ENCODE results near the gene ZNF26.

The ZNF26 gene

GRCh38 chr12:132965796-132966195 lies 20.4 kb upstream of the ZNF26 start:
- Histone ChIP-seq H3K4me3 (ENCODE audit: low read length) (no peak overlapping the region), H2AFZ (ENCODE audit: low read length) (no peak overlapping the region), H3K36me3 (replicated peaks; ENCODE audit: insufficient read depth, low read length) (no peaks in the 10 kb centered on the region), H3F3A (ENCODE audit: insufficient read depth, low read length) (no peaks in the 10 kb centered on the region), H3K27ac (ENCODE audit: low read length) (no peak overlapping the region), H3K4me1 (ENCODE audit: low read length) (no peaks in the 10 kb centered on the region), H3K79me2 (ENCODE audit: low read length) (no peaks in the 10 kb centered on the region), H3K9me3 (replicated peaks; ENCODE audit: insufficient read depth, low read length) (no peaks in the 10 kb centered on the region), H3K9me2 (replicated peaks; ENCODE audit: insufficient read depth, low read length) (no peaks in the 10 kb centered on the region), H3K4me2 (ENCODE audit: low read depth, low read length) (no peak overlapping the region), H3K9ac (ENCODE audit: low read length) (no peak overlapping the region), H3K27me3 (replicated peaks; ENCODE audit: insufficient read depth, low read length) (no peaks in the 10 kb centered on the region), H4K20me1 (ENCODE audit: insufficient read depth, low read length) (no peaks in the 10 kb centered on the region)
- TF ChIP-seq EZH2phosphoT487 (IDR thresholded peaks at IDR 0.05; ENCODE audit: low read length) (no peak), CTCF (IDR thresholded peaks at IDR 0.05; ENCODE audit: low read length) (no peak), EZH2 (optimal IDR thresholded peaks at IDR 0.05; ENCODE audit: low read depth, low read length) (no peak)
- no peak for DNase-seq

- Histone ChIP-seq H3K4me3 (ENCODE audit: low read length) (no peak overlapping the region), H3K9ac (ENCODE audit: low read length) (no peak overlapping the region), H3K4me2 (ENCODE audit: low read depth, low read length) (no peak overlapping the region), H3K27ac (ENCODE audit: low read length) (no peak overlapping the region), H2AFZ (ENCODE audit: low read length) (no peak overlapping the region), H3K9me3 (replicated peaks; ENCODE audit: insufficient read depth, low read length) (no peaks in the 10 kb centered on the region), H3K36me3 (replicated peaks; ENCODE audit: insufficient read depth, low read length) (no peaks in the 10 kb centered on the region), H3F3A (ENCODE audit: insufficient read depth, low read length) (no peaks in the 10 kb centered on the region), H3K27me3 (replicated peaks; ENCODE audit: insufficient read depth, low read length) (no peaks in the 10 kb centered on the region), H3K79me2 (ENCODE audit: low read length) (no peaks in the 10 kb centered on the region), H3K4me1 (ENCODE audit: low read length) (no peaks in the 10 kb centered on the region), H4K20me1 (ENCODE audit: insufficient read depth, low read length) (no peaks in the 10 kb centered on the region), H3K9me2 (replicated peaks; ENCODE audit: insufficient read depth, low read length) (no peaks in the 10 kb centered on the region)
- no peak for TF ChIP-seq CTCF (IDR thresholded peaks at IDR 0.05; ENCODE audit: low read length)
- no peak for DNase-seq
Measured at GRCh38 chr12:132966676-132967415, 19.3 kb upstream of the ZNF26 start.

- Histone ChIP-seq H3K79me2 (ENCODE audit: low read length) (no peaks in the 10 kb centered on the region), H3K27ac (ENCODE audit: low read length) (no peak overlapping the region), H3K4me2 (ENCODE audit: low read depth, low read length) (no peak overlapping the region), H3K4me3 (ENCODE audit: low read length) (no peak overlapping the region), H3K27me3 (replicated peaks; ENCODE audit: insufficient read depth, low read length) (no peaks in the 10 kb centered on the region), H3K9me2 (replicated peaks; ENCODE audit: insufficient read depth, low read length) (no peaks in the 10 kb centered on the region), H4K20me1 (ENCODE audit: insufficient read depth, low read length) (no peaks in the 10 kb centered on the region), H3F3A (ENCODE audit: insufficient read depth, low read length) (no peaks in the 10 kb centered on the region), H3K9ac (ENCODE audit: low read length) (no peak overlapping the region), H3K36me3 (replicated peaks; ENCODE audit: insufficient read depth, low read length) (no peaks in the 10 kb centered on the region), H2AFZ (ENCODE audit: low read length) (no peak overlapping the region), H3K9me3 (replicated peaks; ENCODE audit: insufficient read depth, low read length) (no peaks in the 10 kb centered on the region), H3K4me1 (ENCODE audit: low read length) (no peaks in the 10 kb centered on the region)
- DNase-seq = no peak
- TF ChIP-seq CTCF (IDR thresholded peaks at IDR 0.05; ENCODE audit: low read length) = no peak
- TF ChIP-seq EZH2phosphoT487 (IDR thresholded peaks at IDR 0.05; ENCODE audit: low read length) = no peak
Measured at GRCh38 chr12:132967736-132968135, 18.4 kb upstream of the ZNF26 start.
